ENCODE measurements around the gene KCNQ1.

GRCh38 chr11:2704896-2705606 is 260.2 kb downstream of the KCNQ1 start:
- TF ChIP-seq CTCF (IDR thresholded peaks at IDR 0.05) (no peak), POLR2A (IDR thresholded peaks at IDR 0.05) (no peak)
